HUDEP-2 (cell line): Measurements from ENCODE around the gene CAPSL.
"Not testable (repeated sequence)": the region's sequence is repeated elsewhere in the genome, so short reads cannot be mapped to it uniquely, and the experiment has no call there.

Experiments
- DNase-seq, 76 experiments: peaks; one replicate each; lab custom pipeline; 2025; ENCODE audit not compliant: unreplicated experiment in 76 of 76; lab: John Stamatoyannopoulos, UW

CAPSL gene

GRCh38 chr5:35908814-35909213 is 29.6 kb downstream of the CAPSL start:
- no peak for DNase-seq

GRCh38 chr5:35908228-35908627 is 30.2 kb downstream of the CAPSL start:
- DNase-seq: no peak

GRCh38 chr5:35904443-35905132 is 33.8 kb downstream of the CAPSL start:
- DNase-seq: no peak

- no peak for DNase-seq
These were observed 34.7 kb downstream of the CAPSL start for GRCh38 chr5:35903631-35904203.

GRCh38 chr5:35902046-35902672 is 36.3 kb downstream of the CAPSL start:
- no peak for DNase-seq

GRCh38 chr5:35900972-35901695 is 37.3 kb downstream of the CAPSL start:
- DNase-seq: no peak

GRCh38 chr5:35899800-35900199 is 38.6 kb downstream of the CAPSL start:
- DNase-seq: no peak

- DNase-seq: no peak
These were observed 39.3 kb downstream of the CAPSL start for GRCh38 chr5:35898952-35899660.

GRCh38 chr5:35894131-35894530 is 44.3 kb downstream of the CAPSL start:
- DNase-seq: no peak

- not testable (repeated sequence) for DNase-seq
These were observed 45.6 kb downstream of the CAPSL start for GRCh38 chr5:35892799-35893198.

- no peak for DNase-seq
These were observed 48.1 kb downstream of the CAPSL start for GRCh38 chr5:35890021-35891020.

GRCh38 chr5:35887321-35888100 is 50.9 kb downstream of the CAPSL start:
- DNase-seq: no peak

GRCh38 chr5:35886381-35886780 is 52.0 kb downstream of the CAPSL start:
- no peak for DNase-seq

- no peak for DNase-seq
These were observed 53.6 kb downstream of the CAPSL start for GRCh38 chr5:35884773-35885172.

GRCh38 chr5:35884191-35884769 is 54.1 kb downstream of the CAPSL start:
- DNase-seq: no peak

GRCh38 chr5:35881758-35882157 is 56.7 kb downstream of the CAPSL start:
- no peak for DNase-seq

GRCh38 chr5:35880156-35880555 is 58.3 kb downstream of the CAPSL start:
- no peak for DNase-seq

GRCh38 chr5:35879649-35880048 is 58.8 kb downstream of the CAPSL start:
- no peak for DNase-seq

GRCh38 chr5:35879096-35879495 is 59.3 kb downstream of the CAPSL start:
- no peak for DNase-seq
